IMR-90 (cell line): Measurements from ENCODE around the gene DISP2. TPM values are rescaled to one million over a fixed set of nuclear protein-coding genes. Genes with fewer than 3 reads are reported as not detected.

Source experiments
- ATAC-seq: fragments of 200-7000 bp; cut with Tn5 transposase; 2 replicates; pipeline ENCODE4 v1.9.1; 2020; ENCODE audit warnings: low read depth, mild to moderate bottlenecking, moderate library complexity
- BruUV-seq: library from RNA; stranded (reverse); fragments of 400-500 nt; replicated peaks from 2 replicates; lab custom pipeline; 2021; lab: Mats Ljungman, UMichigan
- CTCF ChIA-PET: fragments of 300-600 bp; formaldehyde crosslinking; extraction: SDS; loops from one replicate; lab custom pipeline; 2021; ENCODE audit warnings: antibody characterized with exemption; lab: Yijun Ruan, JAX
- POLR2A ChIA-PET: fragments of 300-600 bp; sonication (Branson Sonifier 250); formaldehyde crosslinking; loops from one replicate; lab custom pipeline; 2022; ENCODE audit warnings: antibody characterized with exemption; ENCODE audit not compliant: unreplicated experiment; lab: Charles Lee
- DNase-seq: peaks from one replicate; pipeline ENCODE4 v3.0.0; 2013
- H2AFZ ChIP-seq: replicated peaks from 2 replicates; pipeline ENCODE3; 2013; ENCODE audit warnings: low read length, mild to moderate bottlenecking; ENCODE audit not compliant: poor library complexity
- H2AK5ac ChIP-seq: 2 replicates; pipeline ENCODE4 v1.6.1; 2013; ENCODE audit warnings: low read depth, low read length, inconsistent platforms
- H2AK9ac ChIP-seq: replicated peaks from 2 replicates; pipeline ENCODE3; 2013; ENCODE audit warnings: mild to moderate bottlenecking, low read depth, low read length, moderate library complexity; ENCODE audit not compliant: poor library complexity
- H2BK120ac ChIP-seq: 2 replicates; pipeline ENCODE4 v1.6.1; 2013; ENCODE audit warnings: low read depth, low read length, inconsistent platforms
- H2BK15ac ChIP-seq: 3 replicates; pipeline ENCODE4 v1.6.1; 2013; ENCODE audit warnings: low read depth, low read length, inconsistent platforms
- H2BK20ac ChIP-seq: 2 replicates; pipeline ENCODE4 v1.6.1; 2013; ENCODE audit warnings: low read depth, mild to moderate bottlenecking, inconsistent platforms, low read length, moderate library complexity
- H2BK5ac ChIP-seq: 2 replicates; pipeline ENCODE4 v1.6.1; 2013; ENCODE audit warnings: mild to moderate bottlenecking, low read depth, low read length, inconsistent platforms; ENCODE audit not compliant: poor library complexity, severe bottlenecking
- H3K14ac ChIP-seq: replicated peaks from 2 replicates; pipeline ENCODE4 v1.6.1; 2013; ENCODE audit warnings: low read depth, low read length, inconsistent platforms
- H3K18ac ChIP-seq: 2 replicates; pipeline ENCODE4 v1.6.1; 2013; ENCODE audit warnings: low read depth, low read length, control low read depth
- H3K23ac ChIP-seq: 2 replicates; pipeline ENCODE4 v1.6.1; 2013; ENCODE audit warnings: low read depth, low read length, inconsistent platforms
- H3K27ac ChIP-seq: 2 replicates; pipeline ENCODE4 v1.5.1; 2013; ENCODE audit warnings: mild to moderate bottlenecking, control low read depth, low read length; ENCODE audit not compliant: insufficient read depth
- H3K27me3 ChIP-seq: 2 replicates; pipeline ENCODE4 v1.6.1; 2013; ENCODE audit warnings: low read length; ENCODE audit not compliant: control insufficient read depth, insufficient read depth
- H3K36me3 ChIP-seq: 2 replicates; pipeline ENCODE4 v1.6.1; 2013; ENCODE audit warnings: low read length, mixed read lengths; ENCODE audit not compliant: control insufficient read depth, insufficient read depth
- H3K4ac ChIP-seq: 2 replicates; pipeline ENCODE4 v1.6.1; 2013; ENCODE audit warnings: low read depth, low read length, inconsistent platforms
- H3K4me1 ChIP-seq: 2 replicates; pipeline ENCODE4 v1.6.1; 2013; ENCODE audit warnings: low read length, mixed read lengths; ENCODE audit not compliant: control insufficient read depth, insufficient read depth
- H3K4me2 ChIP-seq: 2 replicates; pipeline ENCODE4 v1.6.1; 2013; ENCODE audit warnings: low read depth, mild to moderate bottlenecking, control low read depth, low read length, moderate library complexity
- H3K4me3 ChIP-seq: 2 replicates; pipeline ENCODE4 v1.5.1; 2013; ENCODE audit warnings: low read depth, mild to moderate bottlenecking, control low read depth, low read length, moderate library complexity; ENCODE audit not compliant: insufficient read depth
- H3K56ac ChIP-seq: 2 replicates; pipeline ENCODE4 v1.6.1; 2013; ENCODE audit warnings: low read length, inconsistent platforms; ENCODE audit not compliant: insufficient read depth; ENCODE audit errors: extremely low read depth
- H3K79me1 ChIP-seq, 2 experiments: 2 replicates each; pipeline ENCODE4 v1.6.1; 2013; ENCODE audit warnings: low read length in 2 of 2, inconsistent platforms in 1 of 2, low read depth in 1 of 2
- H3K9ac ChIP-seq: 2 replicates; pipeline ENCODE4 v1.6.1; 2013; ENCODE audit warnings: low read depth, low read length, control low read depth
- H3K9me1 ChIP-seq: 2 replicates; pipeline ENCODE4 v1.6.1; 2013; ENCODE audit warnings: low read length, inconsistent platforms; ENCODE audit not compliant: insufficient read depth
- H3K9me3 ChIP-seq: 2 replicates; pipeline ENCODE4 v1.6.1; 2013; ENCODE audit warnings: low read length; ENCODE audit not compliant: control insufficient read depth, insufficient read depth
- H4K20me1 ChIP-seq: 2 replicates; pipeline ENCODE4 v1.6.1; 2013; ENCODE audit warnings: low read length, inconsistent platforms; ENCODE audit not compliant: insufficient read depth
- H4K5ac ChIP-seq: 2 replicates; pipeline ENCODE4 v1.6.1; 2013; ENCODE audit warnings: mild to moderate bottlenecking, low read depth, low read length, control low read depth
- H4K8ac ChIP-seq, 2 experiments: 2 replicates each; pipeline ENCODE4 v1.6.1; 2013; ENCODE audit warnings: low read depth in 2 of 2, low read length in 2 of 2, control low read depth in 1 of 2, inconsistent platforms in 1 of 2
- H4K91ac ChIP-seq: 2 replicates; pipeline ENCODE4 v1.6.1; 2013; ENCODE audit warnings: low read depth, low read length, inconsistent platforms; ENCODE audit not compliant: insufficient read depth
- RAD21 ChIP-seq: IDR thresholded peaks from 2 replicates; pipeline ENCODE4 v1.6.1; 2012; ENCODE audit warnings: low read length, improper control_type of control experiment
- RFX5 ChIP-seq: IDR thresholded peaks from 2 replicates; pipeline ENCODE4 v1.8.0; 2012; ENCODE audit warnings: low read depth, mild to moderate bottlenecking, low read length, moderate library complexity
- WGBS, 2 experiments: methylation state at CpG; one replicate each; pipeline versions ENCODE4 v1.1.5 to v1.1.7; 2013; ENCODE audit warnings: missing lambda C conversion rate in 2 of 2; ENCODE audit not compliant: insufficient read length in 1 of 2; ENCODE audit errors: extremely low coverage in 2 of 2; 5-methylcytosine and 5-hydroxymethylcytosine counted together
- dilution Hi-C: fragments of 300-500 bp; cut with HindIII; formaldehyde crosslinking; loops from one replicate; pipeline ENCODE4 v1.14.3; 2018; ENCODE audit warnings: low sequenced_read_pairs; ENCODE audit not compliant: unreplicated experiment
- in situ Hi-C: fragments of 300-500 bp; cut with MboI; formaldehyde crosslinking; loops from 3 replicates; pipeline ENCODE4 v1.14.3; 2019; ENCODE audit warnings: low sequenced_read_pairs, inconsistent platforms, mixed read lengths
- intact Hi-C: fragments of 100-400 bp; cut with micrococcal nuclease; formaldehyde crosslinking; loops from 2 replicates; pipeline ENCODE4 v1.10.0; 2022
- polyA plus RNA-seq, 3 experiments: library from polyadenylated mRNA; depleted of rRNA; stranded (reverse); fragments of >200 nt; gene quantifications; 2 replicates each; pipeline ENCODE4 v1.2.3, GENCODE V29; 2012; ENCODE audit warnings: low replicate concordance in 1 of 3
- total RNA-seq: library from RNA; depleted of rRNA; stranded (reverse); fragments of >200 nt; gene quantifications from 2 replicates; pipeline ENCODE4 v1.2.3, GENCODE V29; 2012
- TF ChIP-seq, protein P1 (sequence below): fragments of 150-350 bp; IDR thresholded peaks from 2 replicates; pipeline ENCODE4 v1.6.1; 2017; ENCODE audit warnings: mild to moderate bottlenecking, antibody characterized with exemption, low read length, low read depth

The DISP2 gene
- total and polyA plus RNA-seq, 2 of the 4 experiments (the other 2 are of a cell fraction), result 0.34 to 0.36 TPM

DNA sequence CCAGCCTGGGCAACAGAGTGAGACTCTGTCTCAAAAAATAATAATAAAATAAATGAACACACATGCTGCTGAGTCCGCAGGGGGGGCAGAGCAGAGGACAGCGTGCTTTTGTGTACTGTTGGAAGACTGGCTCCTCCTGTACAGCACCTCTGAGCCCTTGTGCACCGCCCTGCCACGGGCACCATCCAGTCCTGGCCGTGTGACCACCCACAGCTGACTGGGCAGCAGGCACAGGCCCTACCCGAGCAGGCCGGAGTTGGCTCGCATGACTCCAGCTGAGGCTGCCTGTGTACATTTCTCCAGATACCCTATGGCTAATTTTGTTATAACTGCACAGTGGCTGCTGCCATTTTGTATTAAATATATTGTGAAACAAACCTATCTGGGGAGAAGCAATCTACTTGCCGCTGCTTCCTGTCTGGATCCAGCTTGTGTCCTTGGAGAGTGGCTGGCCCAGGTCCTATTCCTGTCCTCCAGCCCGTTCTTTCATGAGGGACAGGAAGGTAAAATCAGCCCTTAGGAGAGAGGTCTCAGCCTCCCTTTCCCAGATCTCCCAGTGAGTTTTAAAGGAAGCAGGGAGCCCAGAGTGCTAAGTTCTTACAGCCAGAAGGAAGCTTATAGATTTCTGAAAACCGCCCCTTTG lies 62.2 kb downstream of the DISP2 start:
- H3K9ac ChIP-seq, result no peak overlapping the region
- no peak overlapping the region for H3K4me2 ChIP-seq
- no peak overlapping the region for H3K56ac ChIP-seq
- ATAC-seq (no peak), DNase-seq (no peak)
- H4K5ac ChIP-seq, result no peak overlapping the region
- H3K27ac ChIP-seq, result no peak overlapping the region
- ChIA-PET POLR2A (no interaction called here), CTCF (interaction anchor here (0.6 kb wide), 1 partner anchor 8 kb away, joined by 3 read pairs; no protein-coding TSS in a partner anchor)
- no peaks in the 10 kb centered on the region for H3K79me1 ChIP-seq
- peaks cover 3% of the 10 kb centered on the region; the same call in 1 of the 2 replicates for H4K20me1 ChIP-seq
- no peaks in the 10 kb centered on the region for H3K9me3 ChIP-seq
- no peak overlapping the region for H3K14ac ChIP-seq
- in situ Hi-C loops (loop anchor here (5.0 to 10.0 kb wide), 3 partner anchors 98 to 375 kb away; partner anchors contain the start of gene INAFM2), dilution Hi-C loops (no loop called here), intact Hi-C loops (no loop called here)
- H2BK120ac ChIP-seq, result no peak overlapping the region
- 96% methylated on average over 5 of the region's 11 CpGs; no CpG with 5 or more reads in 1 of the 2 experiments for WGBS, 2 experiments
- H2AK5ac ChIP-seq, result no peak overlapping the region
- no peak overlapping the region for H2BK20ac ChIP-seq
- no peak overlapping the region for H4K8ac ChIP-seq
- no peak overlapping the region for H4K91ac ChIP-seq
- no peaks in the 10 kb centered on the region for H3K4me1 ChIP-seq
- H2AFZ ChIP-seq, result no peak overlapping the region
- no peak for TF ChIP-seq RAD21
- TF ChIP-seq, protein P1, sequence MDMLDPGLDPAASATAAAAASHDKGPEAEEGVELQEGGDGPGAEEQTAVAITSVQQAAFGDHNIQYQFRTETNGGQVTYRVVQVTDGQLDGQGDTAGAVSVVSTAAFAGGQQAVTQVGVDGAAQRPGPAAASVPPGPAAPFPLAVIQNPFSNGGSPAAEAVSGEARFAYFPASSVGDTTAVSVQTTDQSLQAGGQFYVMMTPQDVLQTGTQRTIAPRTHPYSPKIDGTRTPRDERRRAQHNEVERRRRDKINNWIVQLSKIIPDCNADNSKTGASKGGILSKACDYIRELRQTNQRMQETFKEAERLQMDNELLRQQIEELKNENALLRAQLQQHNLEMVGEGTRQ, result no peak
- no peak for TF ChIP-seq RFX5
- H3K9me1 ChIP-seq, result no peaks in the 10 kb centered on the region
- no peak overlapping the region for H2BK15ac ChIP-seq
- BruUV-seq, result no TSS peak
- no peaks in the 10 kb centered on the region; the same call in 1 of the 2 replicates for H3K27me3 ChIP-seq
- no peak overlapping the region for H3K23ac ChIP-seq
- H3K4ac ChIP-seq, result no peak overlapping the region
- no peak overlapping the region for H2BK5ac ChIP-seq
- H3K36me3 ChIP-seq, result peaks cover 20% of the 10 kb centered on the region
- no peak overlapping the region for H3K18ac ChIP-seq
- no peak overlapping the region for H3K4me3 ChIP-seq
- H2AK9ac ChIP-seq, result no peak overlapping the region
